Activated CD4-positive, alpha-beta T cell treated with anti-CD3 and anti-CD28 coated beads, Interleukin-2, amount 10 ng/mL, durations not matched to agents 24 days and 14 days (primary cell): ENCODE measurements around the gene SLC9C1. TPM values are rescaled to one million over a fixed set of nuclear protein-coding genes. Genes with fewer than 3 reads are reported as not detected.

Experiments
- DNase-seq: peaks from one replicate; pipeline ENCODE4 v3.0.0; 2022
- H3K27ac Mint-ChIP-seq: one replicate; pipeline ENCODE4 v1.8.0; 2022; ENCODE audit warnings: mild to moderate bottlenecking, mixed read lengths
- H3K27me3 Mint-ChIP-seq: one replicate; pipeline ENCODE4 v1.8.0; 2022; ENCODE audit warnings: mixed read lengths
- H3K36me3 Mint-ChIP-seq: one replicate; pipeline ENCODE4 v1.8.0; 2022; ENCODE audit warnings: low read depth, mild to moderate bottlenecking, mixed read lengths
- H3K4me1 Mint-ChIP-seq: one replicate; pipeline ENCODE4 v1.8.0; 2021; ENCODE audit warnings: mixed read lengths
- H3K4me3 Mint-ChIP-seq: one replicate; pipeline ENCODE4 v1.8.0; 2022; ENCODE audit warnings: mild to moderate bottlenecking, moderate library complexity, mixed read lengths
- H3K9me3 Mint-ChIP-seq: one replicate; pipeline ENCODE4 v1.8.0; 2021; ENCODE audit warnings: mixed read lengths
- intact Hi-C: fragments of 100-400 bp; cut with micrococcal nuclease; formaldehyde crosslinking; loops from one replicate; pipeline ENCODE4 v1.15.1; 2023
- total RNA-seq: library from RNA; stranded (reverse); gene quantifications from 2 replicates; pipeline ENCODE4 v1.2.3, GENCODE V29; 2022

SLC9C1 gene
- total RNA-seq, 1 donor from 2014 or later, result not detected

DNA sequence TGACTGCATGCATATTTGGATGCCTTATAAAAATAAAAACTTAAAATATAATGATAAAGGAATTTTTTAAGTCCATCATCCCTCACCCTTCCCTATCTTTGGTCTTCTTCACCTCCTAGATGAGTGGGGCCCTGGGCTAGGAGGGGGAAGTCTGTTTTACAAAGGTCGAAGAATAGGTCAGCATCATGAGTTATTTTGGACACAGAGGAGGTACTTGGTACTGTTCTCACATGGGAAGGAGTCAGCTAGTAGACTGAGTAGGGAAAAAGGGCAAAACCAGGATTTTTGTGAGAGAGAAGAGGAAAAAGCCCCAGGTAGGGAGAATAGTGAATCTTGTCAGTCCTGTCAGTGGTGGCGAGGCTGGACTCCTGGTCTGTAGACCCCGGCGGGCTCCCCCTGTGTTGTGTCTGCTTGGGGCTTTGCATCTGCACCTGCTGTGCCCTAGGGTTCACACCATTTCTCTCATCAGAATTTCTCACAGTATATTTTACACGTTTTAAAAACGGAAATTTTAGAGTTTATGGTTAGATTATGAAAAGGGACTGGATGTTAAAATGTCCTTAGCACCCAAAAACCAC, 178.1 kb downstream of the SLC9C1 start:
- Mint-ChIP-seq H3K27me3 (no peaks in the 10 kb centered on the region), H3K27ac (no peak overlapping the region), H3K36me3 (peaks cover 45% of the 10 kb centered on the region), H3K4me3 (no peak overlapping the region), H3K4me1 (peaks cover 45% of the 10 kb centered on the region), H3K9me3 (no peaks in the 10 kb centered on the region)
- intact Hi-C loops, result no loop called here
- DNase-seq, result no peak

DNA sequence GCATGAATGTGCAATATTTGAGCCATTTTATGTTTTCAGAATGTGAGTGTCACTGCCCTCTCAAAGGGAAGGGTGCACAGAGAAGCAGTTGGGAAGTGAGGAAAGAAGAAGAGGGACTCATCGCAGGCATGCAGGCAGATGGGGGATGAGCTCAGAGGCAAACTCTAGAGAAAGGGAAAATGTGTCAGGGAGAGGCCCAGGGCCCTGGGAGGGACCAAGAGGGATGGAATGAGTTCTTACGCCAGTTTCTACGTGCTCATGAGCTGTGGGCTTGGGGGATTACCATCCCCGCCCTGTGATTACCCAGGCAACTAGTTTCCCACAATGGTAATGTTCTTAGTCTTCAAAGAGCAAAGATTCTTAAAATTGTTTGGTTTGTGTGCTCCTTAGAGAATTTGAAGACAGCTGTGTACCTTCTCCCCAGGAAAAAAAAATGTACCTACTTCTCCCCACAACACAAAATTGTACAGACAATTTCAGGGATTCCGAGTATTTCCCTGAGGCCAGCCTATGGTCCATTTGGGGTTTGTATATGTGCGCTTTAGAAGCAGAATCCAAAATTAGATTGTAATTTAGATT, 178.8 kb downstream of the SLC9C1 start:
- Mint-ChIP-seq H3K4me1 (peaks cover 40% of the 10 kb centered on the region), H3K36me3 (peaks cover 44% of the 10 kb centered on the region), H3K27me3 (no peaks in the 10 kb centered on the region), H3K4me3 (no peak overlapping the region), H3K27ac (peak overlapping the region; percentile 39), H3K9me3 (no peaks in the 10 kb centered on the region)
- no peak for DNase-seq
- intact Hi-C loops, result no loop called here

GRCh38 chr3:112114576-112115160, 179.3 kb downstream of the SLC9C1 start:
- Mint-ChIP-seq H3K27ac (no peak overlapping the region), H3K9me3 (no peaks in the 10 kb centered on the region), H3K4me1 (peaks cover 35% of the 10 kb centered on the region), H3K36me3 (peaks cover 43% of the 10 kb centered on the region), H3K27me3 (no peaks in the 10 kb centered on the region), H3K4me3 (no peak overlapping the region)
- DNase-seq, result no peak
- intact Hi-C loops, result loop anchor here (5.0 kb wide), 1 partner anchor 418 kb away; no protein-coding TSS in a partner anchor

DNA sequence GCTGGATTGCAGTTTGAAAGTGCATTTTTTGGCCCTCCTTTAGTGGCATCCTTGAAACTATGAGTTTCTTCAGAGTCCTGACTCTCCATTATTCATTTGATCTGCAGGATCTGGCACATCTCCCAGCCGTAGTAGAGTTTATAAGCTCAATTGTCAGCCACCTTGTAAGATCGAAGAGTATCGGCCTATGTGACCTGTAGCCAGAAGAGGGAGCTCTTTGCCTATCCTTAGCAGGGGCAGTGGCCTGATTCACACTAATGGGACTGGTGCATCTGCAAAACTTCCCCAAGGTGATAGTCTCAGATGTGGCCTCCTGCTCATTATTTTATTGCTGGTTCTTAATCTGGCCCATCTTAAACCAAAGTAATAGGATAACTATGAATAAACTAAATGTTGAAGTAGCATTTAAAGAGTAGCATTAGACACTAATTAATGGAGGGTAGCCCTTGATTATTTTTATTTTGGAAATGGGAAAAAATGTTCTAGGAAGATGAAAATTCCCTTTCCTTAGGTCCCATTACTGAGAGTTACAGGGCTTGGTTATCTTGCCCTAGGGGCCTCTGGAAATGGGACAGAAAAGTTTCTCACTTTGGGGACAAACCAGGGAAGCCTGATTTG, 182.1 kb downstream of the SLC9C1 start:
- DNase-seq, result peak; percentile 89
- H3K27ac Mint-ChIP-seq, result peak overlapping the region; percentile 6
- peaks cover 33% of the 10 kb centered on the region for H3K36me3 Mint-ChIP-seq
- no peak overlapping the region for H3K4me3 Mint-ChIP-seq
- peaks cover 21% of the 10 kb centered on the region for H3K4me1 Mint-ChIP-seq
- no peaks in the 10 kb centered on the region for H3K27me3 Mint-ChIP-seq
- H3K9me3 Mint-ChIP-seq, result no peaks in the 10 kb centered on the region
- intact Hi-C loops, result loop anchor here (2.0 to 5.0 kb wide), 4 partner anchors 21 to 420 kb away; partner anchors contain the start of gene GCSAM

DNA sequence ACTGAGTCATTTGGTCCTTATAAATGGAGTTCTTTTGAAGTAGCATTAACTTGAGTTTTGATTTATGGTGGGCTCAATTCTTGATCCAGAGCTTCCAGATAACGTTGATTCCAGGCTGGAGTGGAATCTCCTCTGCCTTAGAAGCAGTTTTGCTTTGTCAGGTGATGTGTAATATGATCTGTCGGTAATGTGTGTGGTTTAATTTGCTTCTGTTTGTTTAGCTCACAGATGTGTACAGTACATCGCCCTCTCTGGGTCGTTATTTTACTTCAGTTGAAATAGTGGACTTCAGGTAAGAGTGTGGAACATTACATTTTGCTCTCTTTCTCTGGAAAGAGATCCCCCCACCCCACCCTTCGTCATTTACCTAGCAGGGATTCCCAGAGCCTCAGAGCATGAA, 184.7 kb downstream of the SLC9C1 start:
- Mint-ChIP-seq H3K27ac (no peak overlapping the region), H3K9me3 (no peaks in the 10 kb centered on the region)

DNA sequence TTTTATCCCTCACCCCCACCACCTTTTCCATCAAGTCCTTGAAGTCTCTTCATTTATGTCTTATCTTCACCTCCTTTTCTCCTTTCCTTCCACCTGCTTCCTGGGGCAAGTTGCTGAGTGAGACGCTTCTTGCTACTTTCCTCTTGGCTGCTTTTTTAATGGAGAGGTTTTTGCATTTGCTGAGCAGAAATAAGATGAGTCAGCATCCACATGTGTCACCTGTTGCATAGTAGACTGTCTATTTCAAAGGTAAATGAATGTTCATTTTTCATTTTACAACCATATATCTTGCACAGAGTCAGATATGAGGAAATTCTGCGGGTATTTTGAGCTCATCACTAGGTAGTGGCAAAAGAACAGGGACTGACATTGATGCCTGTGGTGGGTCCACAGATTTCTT, 189.2 kb downstream of the SLC9C1 start:
- H3K27ac Mint-ChIP-seq, result no peak overlapping the region
- H3K4me1 Mint-ChIP-seq, result peaks cover 10% of the 10 kb centered on the region
- no peak overlapping the region for H3K4me3 Mint-ChIP-seq
- H3K9me3 Mint-ChIP-seq, result no peaks in the 10 kb centered on the region
- intact Hi-C loops, result no loop called here
- no peak for DNase-seq
- peaks cover 15% of the 10 kb centered on the region for H3K36me3 Mint-ChIP-seq
- no peaks in the 10 kb centered on the region for H3K27me3 Mint-ChIP-seq

More for the DNA sequence above, 184.7 kb downstream of the SLC9C1 start:
- no peaks in the 10 kb centered on the region for H3K27me3 Mint-ChIP-seq
- DNase-seq, result no peak
- intact Hi-C loops, result no loop called here
- H3K4me3 Mint-ChIP-seq, result no peak overlapping the region
- H3K36me3 Mint-ChIP-seq, result peaks cover 29% of the 10 kb centered on the region
- H3K4me1 Mint-ChIP-seq, result peaks cover 19% of the 10 kb centered on the region

GRCh38 chr3:112101916-112102315, 192.1 kb downstream of the SLC9C1 start:
- no peaks in the 10 kb centered on the region for H3K27me3 Mint-ChIP-seq
- intact Hi-C loops, result no loop called here
- H3K27ac Mint-ChIP-seq, result no peak overlapping the region

DNA sequence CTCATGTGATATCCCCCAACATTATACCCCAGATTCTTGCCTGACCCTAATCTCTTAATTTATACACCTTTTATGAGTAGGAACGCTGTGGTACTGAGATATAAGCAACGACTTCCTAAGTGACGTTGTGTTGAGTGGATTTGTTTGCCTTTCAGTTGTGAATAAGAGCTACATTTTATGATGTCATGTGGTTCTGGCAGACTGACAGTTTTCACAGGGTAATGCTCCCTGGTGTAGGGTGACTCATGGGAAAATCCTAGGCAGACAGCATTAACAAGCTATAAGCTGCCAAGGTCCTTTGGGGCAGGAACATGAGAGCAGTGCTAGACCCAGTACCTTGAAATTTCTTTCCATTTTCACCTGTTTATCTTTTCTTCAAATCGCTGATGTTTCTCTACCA, 196.6 kb downstream of the SLC9C1 start:
- Mint-ChIP-seq H3K9me3 (no peaks in the 10 kb centered on the region), H3K27ac (peak overlapping the region; percentile 72), H3K4me1 (peaks cover 39% of the 10 kb centered on the region), H3K4me3 (no peak overlapping the region), H3K36me3 (peaks cover 31% of the 10 kb centered on the region), H3K27me3 (no peaks in the 10 kb centered on the region)
- intact Hi-C loops, result no loop called here
- DNase-seq, result no peak

More at GRCh38 chr3:112101916-112102315, 192.1 kb downstream of the SLC9C1 start:
- Mint-ChIP-seq H3K4me1 (peaks cover 18% of the 10 kb centered on the region), H3K4me3 (no peak overlapping the region), H3K9me3 (no peaks in the 10 kb centered on the region), H3K36me3 (peaks cover 19% of the 10 kb centered on the region)
- DNase-seq, result no peak

DNA sequence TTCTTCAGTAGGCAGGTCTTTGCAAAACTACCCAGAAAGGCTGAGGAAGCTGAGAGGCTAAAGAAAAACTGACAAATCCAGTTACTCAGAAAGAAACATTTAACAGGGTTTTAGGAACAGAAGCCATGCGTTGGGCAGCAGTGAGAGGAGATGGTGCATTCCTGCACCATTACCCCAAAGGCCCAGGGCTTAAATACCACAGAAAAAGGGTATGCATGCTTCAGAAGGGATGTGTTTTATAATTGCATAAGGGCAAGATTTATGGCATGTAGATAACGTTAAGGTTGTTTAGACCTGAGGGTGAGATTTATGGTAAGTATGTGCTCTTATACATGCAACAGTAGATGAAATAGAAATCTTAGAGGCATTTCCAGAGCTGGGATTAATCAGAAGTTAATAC, 197.8 kb downstream of the SLC9C1 start:
- no peak overlapping the region for H3K4me3 Mint-ChIP-seq
- intact Hi-C loops, result no loop called here

DNA sequence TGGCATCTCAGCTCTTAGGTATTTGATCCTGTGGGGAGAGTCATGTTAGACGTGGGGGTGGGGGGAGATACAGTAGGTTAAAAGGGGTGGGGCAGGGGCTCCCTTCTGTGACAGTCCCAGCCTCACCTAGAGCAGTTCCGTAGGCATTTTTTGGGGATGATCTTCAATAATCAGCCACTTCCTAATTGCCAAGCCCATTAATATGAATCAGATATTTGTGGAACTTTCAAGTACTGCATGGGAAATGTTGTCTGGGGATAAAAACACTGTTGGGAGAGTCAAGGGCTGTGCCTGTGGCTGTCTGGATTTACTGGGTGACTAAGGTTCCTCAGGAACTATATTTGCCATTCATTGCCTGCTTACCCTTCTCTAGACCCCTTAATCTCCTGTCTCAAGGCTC, 198.3 kb downstream of the SLC9C1 start:
- intact Hi-C loops, result no loop called here
- H3K9me3 Mint-ChIP-seq, result no peaks in the 10 kb centered on the region

More for the DNA sequence above, 197.8 kb downstream of the SLC9C1 start:
- Mint-ChIP-seq H3K36me3 (peaks cover 31% of the 10 kb centered on the region), H3K4me1 (peaks cover 37% of the 10 kb centered on the region), H3K27me3 (no peaks in the 10 kb centered on the region), H3K9me3 (no peaks in the 10 kb centered on the region), H3K27ac (no peak overlapping the region)
- DNase-seq, result no peak

GRCh38 chr3:112093180-112093522, 200.9 kb downstream of the SLC9C1 start:
- H3K9me3 Mint-ChIP-seq, result no peaks in the 10 kb centered on the region
- peaks cover 30% of the 10 kb centered on the region for H3K36me3 Mint-ChIP-seq
- DNase-seq, result no peak
- intact Hi-C loops, result no loop called here
- peak overlapping the region; percentile 63 for H3K4me3 Mint-ChIP-seq
- H3K4me1 Mint-ChIP-seq, result peaks cover 59% of the 10 kb centered on the region
- H3K27ac Mint-ChIP-seq, result peak overlapping the region; percentile 12
- H3K27me3 Mint-ChIP-seq, result no peaks in the 10 kb centered on the region

More for the DNA sequence above, 198.3 kb downstream of the SLC9C1 start:
- H3K27ac Mint-ChIP-seq, result no peak overlapping the region
- H3K36me3 Mint-ChIP-seq, result peaks cover 31% of the 10 kb centered on the region
- peaks cover 42% of the 10 kb centered on the region for H3K4me1 Mint-ChIP-seq
- no peaks in the 10 kb centered on the region for H3K27me3 Mint-ChIP-seq
- H3K4me3 Mint-ChIP-seq, result no peak overlapping the region
- DNase-seq, result no peak

DNA sequence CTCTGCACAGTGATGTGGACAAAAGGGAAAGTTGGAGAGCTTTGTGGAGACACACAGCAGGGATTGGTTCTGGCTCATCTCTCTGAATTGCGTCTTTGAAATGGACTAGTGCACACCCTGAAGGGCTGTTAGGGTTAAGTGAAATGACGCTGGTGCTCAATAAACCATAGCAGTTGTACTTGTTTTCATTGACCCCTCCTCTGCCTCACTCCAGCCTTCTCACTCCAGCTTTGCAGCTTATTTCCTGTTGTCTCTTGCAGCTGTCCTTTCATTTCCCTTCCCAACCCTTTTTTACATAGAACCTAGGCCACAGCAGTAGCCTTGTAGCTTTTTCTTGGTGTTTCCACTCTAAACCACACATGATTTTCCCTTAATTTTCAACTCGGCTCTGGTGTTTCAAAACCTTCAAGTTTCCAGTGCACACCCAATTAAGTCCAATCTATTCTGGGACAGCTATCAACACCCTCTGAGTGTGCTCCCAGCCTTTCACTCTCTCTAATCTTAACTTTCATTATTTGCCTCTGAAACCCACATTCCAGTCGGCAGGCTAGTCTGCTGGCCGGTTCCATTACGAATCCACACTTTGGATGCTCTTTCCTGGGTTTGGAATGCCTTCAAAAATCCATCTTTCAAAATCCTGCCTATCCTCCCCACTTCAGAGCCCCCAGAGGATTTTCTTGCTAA, 201.4 kb downstream of the SLC9C1 start:
- no peak for DNase-seq
- H3K4me1 Mint-ChIP-seq, result peaks cover 59% of the 10 kb centered on the region
- no peaks in the 10 kb centered on the region for H3K27me3 Mint-ChIP-seq
- H3K4me3 Mint-ChIP-seq, result peak overlapping the region; percentile 63
- no peaks in the 10 kb centered on the region for H3K9me3 Mint-ChIP-seq
- intact Hi-C loops, result no loop called here
- H3K36me3 Mint-ChIP-seq, result peaks cover 29% of the 10 kb centered on the region
- H3K27ac Mint-ChIP-seq, result peak overlapping the region; percentile 12

DNA sequence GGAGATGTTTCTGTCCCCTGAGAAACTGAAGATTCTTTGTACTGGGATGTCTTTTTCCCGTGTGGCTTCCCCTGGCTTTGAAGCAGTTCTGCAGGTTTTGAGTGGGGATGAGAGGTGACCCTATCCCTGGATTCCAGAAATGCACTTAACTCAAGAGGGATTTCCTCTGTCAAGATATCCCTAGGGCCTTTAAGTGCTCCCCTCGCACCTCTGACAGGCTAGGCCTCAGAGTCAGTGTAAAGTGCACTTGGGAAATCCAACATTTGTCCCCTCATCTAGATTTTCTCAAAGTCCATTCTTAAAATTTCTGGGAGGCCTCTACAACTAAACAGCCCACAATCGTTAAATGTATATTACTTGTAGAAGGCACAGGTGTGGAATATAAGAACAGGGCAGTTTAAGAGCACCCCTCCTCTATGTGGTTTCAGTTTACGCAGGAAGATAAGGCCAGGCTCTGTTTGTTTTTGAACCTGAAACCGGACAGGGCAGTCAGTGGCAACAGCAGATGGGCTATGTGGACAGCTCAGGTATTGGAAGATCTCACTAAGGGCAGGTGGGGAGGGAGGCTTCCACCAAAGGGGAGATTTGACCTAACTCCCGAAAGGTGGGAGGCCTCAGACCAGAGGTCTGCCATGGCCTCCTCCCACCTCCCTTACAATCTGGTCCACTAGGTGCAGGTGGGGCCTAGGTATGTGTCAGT, 203.0 kb downstream of the SLC9C1 start:
- intact Hi-C loops, result no loop called here
- DNase-seq, result no peak
- H3K36me3 Mint-ChIP-seq, result peaks cover 23% of the 10 kb centered on the region
- H3K4me3 Mint-ChIP-seq, result no peak overlapping the region
- H3K27ac Mint-ChIP-seq, result no peak overlapping the region
- H3K9me3 Mint-ChIP-seq, result no peaks in the 10 kb centered on the region
- H3K4me1 Mint-ChIP-seq, result peaks cover 62% of the 10 kb centered on the region
- no peaks in the 10 kb centered on the region for H3K27me3 Mint-ChIP-seq
